H1 (cell line): Measurements from ENCODE around the gene DCAF7. TPM values are rescaled to one million over a fixed set of nuclear protein-coding genes. Genes with fewer than 3 reads are reported as not detected.

Source experiments
- ASH2L ChIP-seq: fragments of 200-600, 300-600 bp; sonication (generic); IDR thresholded peaks from one replicate; pipeline ENCODE4 v1.7.1; 2017; ENCODE audit warnings: low read length
- CREB1 ChIP-seq: IDR thresholded peaks from 2 replicates; pipeline ENCODE4 v1.6.1; 2012; ENCODE audit warnings: inconsistent platforms
- EGR1 ChIP-seq: IDR thresholded peaks from 2 replicates; pipeline ENCODE4 v1.6.1; 2011; ENCODE audit warnings: low read depth, low read length, borderline replicate concordance
- GTF2F1 ChIP-seq: IDR thresholded peaks from 2 replicates; pipeline ENCODE4 v1.6.1; 2012; ENCODE audit warnings: low read depth, low read length, improper control_type of control experiment, borderline replicate concordance
- JUN ChIP-seq: IDR thresholded peaks from 2 replicates; pipeline ENCODE4 v1.6.1; 2011; ENCODE audit warnings: low read depth, mild to moderate bottlenecking, improper control_type of control experiment, low read length
- NRF1 ChIP-seq: IDR thresholded peaks from 2 replicates; pipeline ENCODE4 v1.6.1; 2011; ENCODE audit warnings: mild to moderate bottlenecking, low read depth, low read length, improper control_type of control experiment
- PHF8 ChIP-seq: fragments of 200-600 bp; sonication (generic); conservative IDR thresholded peaks from 2 replicates; pipeline ENCODE4 v1.7.1; 2012; ENCODE audit warnings: low read depth, mild to moderate bottlenecking, inconsistent platforms, low read length, moderate library complexity
- RFX5 ChIP-seq: IDR thresholded peaks from 2 replicates; pipeline ENCODE4 v1.6.1; 2011; ENCODE audit warnings: low read depth, low read length, improper control_type of control experiment, borderline replicate concordance
- polyA plus RNA-seq, 7 experiments: library from polyadenylated mRNA; depleted of rRNA in 3 of 7; stranded (reverse) in 5 of 7; unstranded in 2 of 7; fragments of >200 nt in 5 of 7; fragments of 200-250 nt in 2 of 7; gene quantifications; 1 replicate in 5 of 7; 2 replicates in 1 of 7; 4 replicates in 1 of 7; pipeline versions ENCODE4 v1.2.1 to v1.2.3, GENCODE V29; 2011 to 2013; ENCODE audit warnings: missing spikeins in 2 of 7, mixed read lengths in 2 of 7
- total RNA-seq: library from RNA; stranded (reverse); fragmentation: NEBNext Ultra II Directional; extraction: Animal tissue kit (Norgen Biotek cat#: 25700); gene quantifications from 2 replicates; pipeline ENCODE4 v1.2.1, GENCODE V29; 2021

DCAF7 gene
- total and polyA plus RNA-seq, 2 of the 8 experiments (the other 6 are each of a cell fraction or from before 2014, with no cell fraction given): 74.9 to 94.1 TPM

GRCh38 chr17:63567229-63567628 lies 17.0 kb downstream of the DCAF7 start (continued):
- TF ChIP-seq EGR1: no peak
- no peak for TF ChIP-seq CREB1
- TF ChIP-seq RFX5: no peak
- TF ChIP-seq NRF1: no peak
- no peak for TF ChIP-seq JUN
- TF ChIP-seq ASH2L: no peak
- TF ChIP-seq GTF2F1: no peak
- TF ChIP-seq PHF8: no peak
- TF ChIP-seq, all 59 proteins: peak for 0
